Measurements from ENCODE around the gene HYAL3. TPM values are rescaled to one million over a fixed set of nuclear protein-coding genes. Genes with fewer than 3 reads are reported as not detected.

Gene HYAL3
- total and polyA plus RNA-seq, 2 of the 13 experiments (the other 11 are each of a cell fraction or from before 2014, with no cell fraction given), result 5.5 to 10.4 TPM

DNA sequence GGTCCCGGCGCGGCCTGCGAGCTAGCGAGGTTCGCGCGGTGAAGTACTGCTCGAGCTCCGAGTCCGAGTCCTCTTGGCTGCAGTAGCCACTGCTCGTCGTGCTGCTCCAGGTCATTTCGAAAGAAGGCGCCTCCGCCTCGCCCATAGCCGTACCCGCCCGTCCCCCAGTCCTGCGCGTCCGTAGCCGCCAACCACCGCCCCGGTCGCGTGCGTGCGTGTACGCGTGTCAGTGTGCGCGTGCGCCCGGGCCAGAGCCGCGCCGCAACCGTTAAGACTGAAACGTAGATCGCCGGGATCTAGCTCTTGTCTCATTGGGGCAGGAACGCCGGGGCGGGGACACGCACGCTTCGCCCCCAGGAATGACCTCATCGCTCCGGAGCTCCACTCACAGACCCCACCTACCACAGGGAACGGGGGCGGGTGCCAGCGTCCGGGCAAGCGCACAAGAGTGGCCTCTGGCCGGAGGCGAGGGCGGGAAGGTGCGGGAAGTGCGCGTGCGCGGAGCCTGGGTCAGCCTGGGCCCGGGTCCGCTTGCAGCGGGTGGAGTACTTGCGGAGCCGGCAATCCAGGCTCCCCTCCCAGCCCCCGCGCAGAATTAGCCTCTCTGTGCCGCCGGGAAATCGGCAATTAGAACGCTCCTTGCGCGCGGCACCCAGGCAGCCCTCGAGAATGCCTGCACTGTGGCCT is 38.1 kb upstream of the HYAL3 start (continued):
- TF ChIP-seq, protein P1, sequence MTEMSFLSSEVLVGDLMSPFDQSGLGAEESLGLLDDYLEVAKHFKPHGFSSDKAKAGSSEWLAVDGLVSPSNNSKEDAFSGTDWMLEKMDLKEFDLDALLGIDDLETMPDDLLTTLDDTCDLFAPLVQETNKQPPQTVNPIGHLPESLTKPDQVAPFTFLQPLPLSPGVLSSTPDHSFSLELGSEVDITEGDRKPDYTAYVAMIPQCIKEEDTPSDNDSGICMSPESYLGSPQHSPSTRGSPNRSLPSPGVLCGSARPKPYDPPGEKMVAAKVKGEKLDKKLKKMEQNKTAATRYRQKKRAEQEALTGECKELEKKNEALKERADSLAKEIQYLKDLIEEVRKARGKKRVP (CRISPR knock-in tag; IDR thresholded peaks at IDR 0.05), result peak in 1 of 2 experiments; percentile 15; a peak in 1 of 4 replicates
- TF ChIP-seq ZFP36L1 (CRISPR knock-in tag; IDR thresholded peaks at IDR 0.05) (peak; percentile 77), CEBPB (IDR thresholded peaks at IDR 0.05; ENCODE audit: borderline replicate concordance, low read depth, low read length) (no peak), ZNF441 (CRISPR knock-in tag; IDR thresholded peaks at IDR 0.05; ENCODE audit: borderline replicate concordance) (peak; percentile 26; the same call in 1 of the 2 replicates), HMGA1 (CRISPR knock-in tag; conservative IDR thresholded peaks at IDR 0.05) (no peak), TEAD3 (CRISPR knock-in tag; optimal IDR thresholded peaks at IDR 0.05; ENCODE audit: borderline replicate concordance) (peak; percentile 74), THYN1 (CRISPR knock-in tag; IDR thresholded peaks at IDR 0.05; ENCODE audit: borderline replicate concordance, low read depth) (no peak), DPF2 (CRISPR knock-in tag; IDR thresholded peaks at IDR 0.05; ENCODE audit: borderline replicate concordance, low read depth) (no peak), TAF15 (IDR thresholded peaks at IDR 0.05; ENCODE audit: low read depth, low read length, poor library complexity, severe bottlenecking) (no peak), ZNF547 (CRISPR knock-in tag; IDR thresholded peaks at IDR 0.05) (peak; percentile 85), KDM4B (CRISPR knock-in tag; IDR thresholded peaks at IDR 0.05) (0 out of 2 replicates have a peak, but pooled peaks have one; percentile 45), ZNF343 (CRISPR knock-in tag; IDR thresholded peaks at IDR 0.05) (peak; percentile 68; the same call in 1 of the 2 replicates), ZNF552 (CRISPR knock-in tag; IDR thresholded peaks at IDR 0.05; ENCODE audit: borderline replicate concordance) (peak; percentile 60; the same call in 1 of the 2 replicates), ZNF891 (CRISPR knock-in tag; IDR thresholded peaks at IDR 0.05) (no peak), ZNF260 (CRISPR knock-in tag; IDR thresholded peaks at IDR 0.05; ENCODE audit: borderline replicate concordance, low read depth) (no peak), ZNF468 (CRISPR knock-in tag; IDR thresholded peaks at IDR 0.05) (0 out of 2 replicates have a peak, but pooled peaks have one; percentile 26), MYC (CRISPR knock-in tag; IDR thresholded peaks at IDR 0.05; ENCODE audit: borderline replicate concordance) (peak; percentile 97), AGO1 (IDR thresholded peaks at IDR 0.05; ENCODE audit: low read depth, low read length, poor library complexity, severe bottlenecking) (no peak), ZNF761 (CRISPR knock-in tag; conservative IDR thresholded peaks at IDR 0.05) (peak; percentile 92), ZNF432 (CRISPR knock-in tag; IDR thresholded peaks at IDR 0.05; ENCODE audit: borderline replicate concordance) (no peak), KDM3A (CRISPR knock-in tag; IDR thresholded peaks at IDR 0.05; ENCODE audit: low read depth) (0 out of 2 replicates have a peak, but pooled peaks have one; percentile 29), JARID2 (CRISPR knock-in tag; IDR thresholded peaks at IDR 0.05; ENCODE audit: insufficient replicate concordance) (no peak), ZNF225 (CRISPR knock-in tag; IDR thresholded peaks at IDR 0.05) (no peak), MTA3 (CRISPR knock-in tag; IDR thresholded peaks at IDR 0.05) (no peak)
- TF ChIP-seq, protein P2, sequence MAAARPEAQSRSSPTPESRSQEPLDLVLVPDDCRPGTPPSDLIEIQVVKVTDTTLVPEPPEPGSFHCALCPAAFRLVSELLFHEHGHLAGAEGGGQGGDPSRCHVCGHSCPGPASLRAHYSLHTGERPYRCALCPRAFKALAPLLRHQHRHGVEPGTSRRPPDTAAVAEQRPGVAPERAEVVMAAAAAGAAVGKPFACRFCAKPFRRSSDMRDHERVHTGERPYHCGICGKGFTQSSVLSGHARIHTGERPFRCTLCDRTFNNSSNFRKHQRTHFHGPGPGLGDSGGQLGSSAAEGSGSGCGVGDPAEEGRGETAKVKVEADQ (CRISPR knock-in tag; IDR thresholded peaks at IDR 0.05; ENCODE audit: borderline replicate concordance), result no peak
- TF ChIP-seq, protein P3, sequence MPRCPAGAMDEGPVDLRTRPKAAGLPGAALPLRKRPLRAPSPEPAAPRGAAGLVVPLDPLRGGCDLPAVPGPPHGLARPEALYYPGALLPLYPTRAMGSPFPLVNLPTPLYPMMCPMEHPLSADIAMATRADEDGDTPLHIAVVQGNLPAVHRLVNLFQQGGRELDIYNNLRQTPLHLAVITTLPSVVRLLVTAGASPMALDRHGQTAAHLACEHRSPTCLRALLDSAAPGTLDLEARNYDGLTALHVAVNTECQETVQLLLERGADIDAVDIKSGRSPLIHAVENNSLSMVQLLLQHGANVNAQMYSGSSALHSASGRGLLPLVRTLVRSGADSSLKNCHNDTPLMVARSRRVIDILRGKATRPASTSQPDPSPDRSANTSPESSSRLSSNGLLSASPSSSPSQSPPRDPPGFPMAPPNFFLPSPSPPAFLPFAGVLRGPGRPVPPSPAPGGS (CRISPR knock-in tag; IDR thresholded peaks at IDR 0.05), result peak; percentile 52
